Bronchus fibroblast of lung (primary cell): ENCODE results near the gene OVCH2. TPM values are rescaled to one million over a fixed set of nuclear protein-coding genes. Genes with fewer than 3 reads are reported as not detected.

Experiments
- total RNA-seq: library from RNA; depleted of rRNA; stranded (reverse); fragments of >200 nt; gene quantifications from 2 replicates; pipeline ENCODE4 v1.2.3, GENCODE V29; 2015

The OVCH2 gene
- total RNA-seq: not detected in 2 replicates

GRCh38 chr11:7706377-7706776 lies at the start of gene OVCH2:
Gene OVCH2, minus strand, starts transcription at chr11:7706477. Its CDS starts 83 bp downstream, at chr11:7706394.

GRCh38 chr11:7672960-7673723 lies 33.1 kb downstream of the OVCH2 start, which contains the start of gene CYB5R2:
Gene CYB5R2, minus strand, starts transcription at chr11:7673500. Its CDS starts 675 bp downstream, at chr11:7672825.

Other genes with a start within 250 kb of the OVCH2 start
- gene OLFML1, start 221.0 kb downstream of the OVCH2 start, total RNA-seq: 2.5 and 3.2 TPM in 2 replicates
- 4.9 and 6.7 TPM in 2 replicates for gene PPFIBP2, start 192.5 kb downstream of the OVCH2 start, total RNA-seq
- 34.5 and 42.8 TPM in 2 replicates for gene CYB5R2, start 33.0 kb downstream of the OVCH2 start, total RNA-seq
- not detected in 2 replicates for gene OR5P2, start 90.5 kb upstream of the OVCH2 start, total RNA-seq
- not detected in 2 replicates for gene OR5P3, start 124.4 kb upstream of the OVCH2 start, total RNA-seq
- gene OR10A6, start 224.8 kb upstream of the OVCH2 start, total RNA-seq: not detected in 2 replicates
- not detected in 2 replicates for gene OR10A3, start 235.2 kb upstream of the OVCH2 start, total RNA-seq